HG03565 (cell line): ENCODE data around the gene SORBS1.

ENCODE experiments used
- ATAC-seq: cut with Tn5 transposase; IDR thresholded peaks from one replicate; pipeline ENCODE4 v1.9.1; 2021; ENCODE audit warnings: mild to moderate bottlenecking, moderate library complexity; ENCODE audit not compliant: unreplicated experiment

SORBS1 gene

DNA sequence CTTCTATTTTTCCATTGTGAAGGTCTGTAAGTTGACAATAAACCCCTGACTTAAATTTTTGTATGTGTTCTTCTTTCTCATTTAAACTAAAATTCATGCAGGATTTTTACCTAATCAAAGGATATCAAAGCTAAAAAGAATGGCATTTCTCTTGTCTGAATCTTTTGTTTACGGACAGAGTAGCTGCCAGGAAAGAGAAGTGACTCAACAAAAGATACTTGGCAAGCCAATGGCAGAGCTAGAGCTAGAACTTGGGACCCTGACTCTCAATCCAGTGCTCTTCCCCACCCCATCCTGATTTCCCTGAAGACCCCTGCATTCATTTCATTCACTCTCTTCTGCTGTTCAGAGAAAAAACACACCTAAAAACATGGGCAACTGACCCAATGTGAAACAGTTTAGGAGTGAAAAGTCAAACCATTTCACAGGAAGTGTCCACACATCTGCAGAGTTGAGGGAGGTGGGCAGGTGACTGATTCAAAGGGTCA is 230.2 kb downstream of the SORBS1 start:
- no peak for ATAC-seq

DNA sequence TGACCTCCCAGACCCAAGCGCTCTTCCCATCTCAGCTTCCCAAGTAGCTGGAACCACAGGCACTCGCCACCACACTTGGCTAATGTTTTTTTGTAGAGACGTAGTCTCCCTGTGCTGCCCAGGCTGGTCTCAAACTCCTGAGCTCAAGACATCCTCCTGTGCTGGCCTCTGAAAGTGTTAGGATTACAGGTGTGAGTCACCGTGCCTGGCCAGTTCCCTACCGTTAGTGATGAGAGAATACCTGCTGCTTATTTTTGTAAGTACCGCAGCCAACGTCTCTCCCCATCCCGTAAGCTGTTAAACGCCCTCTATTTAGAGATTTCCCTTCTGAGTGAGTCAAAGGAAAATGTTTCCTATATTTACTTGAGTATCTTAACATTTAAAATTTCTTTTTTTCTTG is 231.9 kb downstream of the SORBS1 start:
- ATAC-seq: no peak

DNA sequence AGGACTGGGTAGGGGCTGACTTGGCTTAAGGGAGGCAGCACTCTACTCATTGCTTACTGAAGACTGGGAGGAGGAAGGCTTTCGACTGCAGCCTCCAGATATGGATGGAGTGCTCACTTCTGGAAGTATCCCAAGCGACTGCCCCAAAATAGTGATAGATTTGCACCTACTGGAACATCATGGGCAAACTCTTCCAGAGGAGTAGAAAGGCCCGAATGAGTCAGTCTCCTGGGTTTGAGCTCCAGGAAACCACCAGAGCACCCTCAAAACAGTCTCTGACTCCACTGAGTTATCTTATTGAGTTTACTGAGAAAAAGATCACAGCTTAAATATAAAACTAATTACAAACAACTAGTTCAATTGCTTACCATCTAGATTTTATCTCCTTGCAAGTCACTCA is 233.2 kb downstream of the SORBS1 start:
- no peak for ATAC-seq

DNA sequence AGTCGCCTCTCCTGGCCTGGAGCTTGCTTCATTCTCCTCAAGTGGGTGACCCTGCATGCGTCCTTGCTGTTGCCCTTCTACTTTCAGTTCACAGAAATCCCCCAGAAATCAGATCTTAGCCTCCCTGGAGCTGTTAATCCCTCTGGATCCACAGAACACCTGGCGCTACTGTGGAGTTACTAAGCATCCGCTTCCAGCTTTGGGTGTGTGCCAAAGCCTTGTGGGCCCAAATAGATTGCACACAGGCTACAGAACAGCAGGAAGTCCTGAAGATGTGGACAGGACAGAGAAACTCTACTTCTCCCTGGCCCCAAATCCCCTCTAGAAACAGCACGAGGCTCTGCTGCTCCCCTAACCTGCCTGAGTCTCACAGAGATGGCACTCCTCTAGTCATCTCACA is 233.8 kb downstream of the SORBS1 start:
- ATAC-seq: no peak

DNA sequence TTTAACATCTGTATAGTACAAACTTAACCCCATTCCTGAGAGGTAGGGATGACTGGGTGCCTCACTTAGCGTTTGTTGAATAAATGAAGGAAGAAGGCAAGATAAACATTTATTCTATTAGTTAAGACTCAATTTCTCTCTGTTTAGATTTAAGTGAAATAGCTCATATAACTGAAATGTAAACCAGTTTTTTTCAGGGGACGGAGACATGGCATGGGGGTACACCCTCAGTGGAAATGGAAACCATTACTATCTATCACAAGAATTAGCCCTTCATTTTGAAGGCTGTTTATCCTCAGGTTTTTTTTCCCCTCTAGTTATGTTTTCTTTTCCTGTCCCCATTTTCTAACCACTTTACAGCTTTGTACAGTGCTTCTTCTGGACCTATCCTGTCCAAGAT is 234.8 kb downstream of the SORBS1 start:
- ATAC-seq: no peak

DNA sequence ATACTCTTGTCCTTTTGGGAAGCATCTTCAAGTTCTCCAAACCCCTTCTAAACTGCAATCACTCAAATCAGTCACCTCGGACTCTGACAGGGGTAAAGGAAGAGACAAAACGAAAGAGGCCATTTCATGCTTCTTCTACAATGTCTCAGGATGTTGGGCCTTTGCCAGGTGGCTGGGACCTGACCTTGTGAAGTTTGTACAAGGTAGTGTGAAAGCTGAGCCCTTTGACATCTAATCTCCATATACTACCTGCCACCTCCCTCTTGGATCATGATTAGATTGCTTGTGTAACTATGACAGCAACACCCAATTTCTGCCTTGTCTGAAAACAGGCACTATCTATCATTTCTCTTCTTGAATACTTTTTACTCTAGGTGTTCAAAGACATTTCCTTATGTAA is 235.3 kb downstream of the SORBS1 start:
- no peak for ATAC-seq

DNA sequence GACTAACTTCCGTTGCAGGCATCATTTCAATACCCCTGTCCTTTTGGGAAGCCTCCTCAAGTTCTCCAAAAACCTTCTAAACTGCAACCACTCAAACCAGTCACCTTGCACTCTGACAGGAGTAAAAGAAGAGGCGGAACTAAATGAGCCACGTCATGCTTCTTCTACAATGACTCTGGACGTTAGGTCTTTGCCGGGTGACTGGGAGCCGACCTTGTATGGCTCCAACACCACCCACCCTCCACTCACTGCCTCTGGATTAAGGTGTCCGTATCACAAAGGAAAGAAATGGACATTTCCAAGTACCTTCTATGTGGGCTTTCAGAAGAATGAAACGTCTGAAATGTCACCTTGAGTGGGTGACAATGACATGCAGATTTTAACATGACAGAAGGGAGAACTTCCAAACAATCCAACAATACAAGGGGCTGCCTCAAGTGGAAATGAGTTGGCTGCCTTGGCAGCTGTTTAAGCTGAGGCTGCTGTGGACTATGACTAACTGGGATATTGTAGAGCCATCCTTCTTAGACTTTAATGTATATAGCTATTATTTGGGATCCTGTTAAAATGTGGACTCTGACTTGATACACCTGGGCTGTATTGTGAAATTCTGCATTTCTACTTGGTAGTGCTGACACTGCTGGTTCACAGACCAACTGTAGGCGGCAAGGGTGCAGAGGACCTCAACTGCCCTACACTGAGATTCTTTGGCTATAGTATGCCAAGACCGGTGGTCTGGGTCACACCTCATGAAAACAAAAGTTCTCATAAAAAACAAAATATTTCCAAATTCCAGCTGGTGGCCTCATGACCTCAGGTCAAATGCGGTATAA is 236.5 kb downstream of the SORBS1 start:
- no peak for ATAC-seq

DNA sequence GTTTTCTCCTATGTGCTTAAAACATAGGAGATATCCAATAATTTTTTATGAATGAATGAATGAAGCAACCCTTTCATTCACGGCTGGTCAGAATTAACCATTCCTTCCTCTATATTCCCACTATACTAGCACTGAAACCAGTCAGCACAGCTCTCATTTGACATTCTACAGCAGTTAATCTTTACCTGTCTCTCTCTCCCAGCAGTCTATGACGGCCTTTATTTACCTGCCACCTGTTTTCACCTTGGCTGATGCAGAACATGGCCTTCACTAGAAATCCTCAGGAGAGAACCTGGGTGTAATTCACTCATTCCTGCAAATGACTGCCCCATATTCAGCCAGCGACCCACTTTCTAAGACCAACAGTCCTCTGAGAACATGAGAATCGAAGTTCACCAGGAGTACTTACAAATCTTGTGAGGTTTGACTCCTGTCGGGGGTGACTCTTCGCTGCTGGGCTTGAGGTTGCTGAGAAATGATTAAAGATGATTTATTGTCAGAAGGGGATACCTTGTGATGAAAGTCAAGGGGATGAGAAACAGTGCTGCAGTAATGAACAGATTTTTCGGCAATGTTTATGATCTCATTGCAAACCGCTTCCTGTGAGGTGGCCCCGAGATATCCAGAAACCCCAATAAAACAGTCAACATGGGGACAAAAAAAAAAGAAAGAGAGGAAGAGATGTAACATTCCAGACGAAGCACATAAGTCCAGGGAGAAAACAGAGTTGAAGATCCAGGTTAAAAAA is 239.4 kb downstream of the SORBS1 start:
- no peak for ATAC-seq

DNA sequence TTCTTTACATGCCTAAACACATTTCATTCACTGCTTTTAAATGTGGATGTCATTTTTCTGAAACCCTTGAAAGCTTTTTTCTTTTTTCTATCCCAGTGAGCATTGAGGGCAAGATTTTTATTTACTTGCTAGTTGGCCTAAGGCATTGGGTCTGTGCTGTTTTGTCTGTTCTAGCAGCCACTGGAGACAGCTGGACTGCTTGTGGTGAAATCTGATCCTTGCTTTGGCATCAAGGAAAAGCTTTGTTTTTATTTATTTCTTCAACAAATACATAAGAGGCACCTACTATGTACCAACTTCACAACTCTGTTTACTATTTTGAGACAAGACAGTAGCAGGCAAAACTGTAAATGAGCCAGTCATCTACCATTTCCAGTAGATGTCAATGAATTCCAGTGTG is 241.9 kb downstream of the SORBS1 start:
- no peak for ATAC-seq

DNA sequence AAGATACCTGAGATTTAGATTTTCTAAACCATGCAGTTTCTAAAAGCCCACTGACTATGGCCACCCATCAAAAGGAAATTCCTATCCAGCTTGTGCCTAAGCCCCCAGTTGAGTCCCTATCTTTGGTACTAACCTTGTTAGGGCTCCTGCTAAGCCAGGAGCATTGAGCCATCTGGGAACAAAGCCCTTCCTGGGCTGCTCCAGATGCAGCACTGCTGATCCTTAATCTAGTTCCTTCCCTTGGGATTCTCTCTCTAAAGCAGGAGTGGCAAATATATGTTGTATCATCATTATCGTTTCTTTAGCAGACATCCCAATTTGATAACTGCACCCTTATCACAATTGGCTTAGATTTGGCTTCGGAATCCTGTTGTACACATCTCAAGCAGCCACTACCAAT is 245.7 kb downstream of the SORBS1 start:
- no peak for ATAC-seq

DNA sequence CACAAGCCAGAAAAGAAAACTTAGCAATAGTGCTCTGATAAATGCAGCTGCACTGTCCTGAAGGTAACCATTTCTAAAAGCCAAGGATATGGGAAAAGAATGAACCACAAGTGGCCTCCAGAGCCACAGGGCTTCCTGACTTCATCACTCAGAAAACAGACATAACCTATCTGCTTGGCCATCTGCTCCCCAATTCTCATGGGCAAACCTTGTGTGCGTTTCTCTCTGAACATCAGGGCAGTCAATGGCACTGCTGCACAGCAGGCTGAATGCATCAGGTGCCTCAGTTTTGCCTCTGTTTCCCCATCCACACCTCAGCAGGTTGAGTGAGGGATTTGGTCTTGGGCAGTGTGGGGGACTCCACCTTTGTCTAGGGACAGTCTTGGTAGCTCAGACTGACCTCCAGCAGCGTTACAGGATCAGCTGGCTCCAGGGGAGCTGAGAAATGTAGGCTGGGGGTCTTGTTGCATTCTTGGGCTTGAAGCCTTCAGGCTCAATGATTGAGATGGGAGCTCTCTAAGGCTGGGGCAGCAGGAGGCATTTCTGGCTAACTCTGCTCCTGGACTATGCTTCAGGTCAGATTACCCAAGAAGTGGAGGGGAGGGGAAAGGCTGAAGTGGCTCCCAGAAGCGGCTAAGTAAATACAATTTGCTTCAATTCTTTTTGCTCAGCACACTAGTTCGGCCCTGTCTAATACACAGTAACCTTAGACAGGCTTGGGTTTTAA is 246.8 kb downstream of the SORBS1 start:
- ATAC-seq: no peak

DNA sequence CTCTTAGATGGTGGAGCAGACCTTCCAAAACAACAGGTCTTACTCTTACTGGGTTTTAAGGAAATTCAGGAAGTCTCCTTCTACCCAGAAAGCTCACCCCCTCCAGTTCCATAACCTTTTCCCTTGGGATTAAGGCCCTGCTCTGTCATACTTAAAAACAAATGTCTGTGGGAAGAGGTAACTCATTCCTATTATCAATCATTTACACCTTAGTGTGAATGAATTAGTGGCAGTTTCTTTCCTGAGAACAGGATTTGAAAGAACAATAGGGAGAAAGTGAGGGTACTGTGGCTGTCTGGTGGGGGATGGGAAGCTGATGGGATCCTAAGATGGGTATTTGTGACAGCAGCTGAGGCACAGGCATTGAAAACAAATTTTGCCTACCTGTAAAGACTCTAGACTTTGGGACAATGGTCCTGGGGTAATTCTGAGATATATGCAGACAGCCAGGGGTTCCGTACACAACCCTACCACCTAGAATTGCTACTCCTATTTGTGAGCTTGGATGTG is 248.1 kb downstream of the SORBS1 start:
- no peak for ATAC-seq

DNA sequence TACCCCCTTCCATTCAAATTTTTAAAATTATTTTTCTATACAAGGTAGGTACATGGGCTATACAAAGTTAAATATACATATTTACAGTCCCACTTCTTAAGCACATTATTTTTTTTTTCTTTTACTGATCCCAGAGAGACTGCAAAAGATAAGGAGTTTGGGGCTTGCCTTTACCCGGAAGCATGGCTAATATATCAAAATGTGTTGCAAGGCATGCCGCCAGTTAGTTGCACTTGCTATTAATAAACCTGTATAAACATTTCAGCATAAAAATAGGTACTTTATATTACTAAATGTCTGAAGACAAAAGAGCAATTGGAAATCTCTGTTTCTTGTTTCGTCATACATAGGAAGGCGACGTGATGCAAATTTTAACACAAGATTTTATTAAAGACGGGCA is 248.9 kb downstream of the SORBS1 start:
- no peak for ATAC-seq

DNA sequence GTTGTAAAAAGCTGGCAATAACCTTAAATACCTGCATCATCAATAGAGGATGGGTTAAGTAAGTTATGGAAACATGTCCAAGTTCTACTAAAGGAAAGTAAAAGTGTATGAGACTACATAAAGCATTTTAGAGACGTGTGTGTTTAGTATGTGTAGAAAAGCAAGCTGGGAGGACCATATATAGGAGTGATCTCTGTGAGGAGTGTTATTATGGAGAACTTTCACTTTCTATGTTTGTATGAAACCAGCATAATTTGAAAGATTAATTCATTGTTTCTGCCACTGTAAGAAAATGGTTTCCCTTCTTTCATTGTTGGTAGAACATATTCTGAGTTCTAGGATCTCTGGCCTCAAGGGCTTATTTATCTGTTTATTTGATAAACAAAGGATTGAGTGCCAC is 251.2 kb downstream of the SORBS1 start:
- ATAC-seq: no peak

DNA sequence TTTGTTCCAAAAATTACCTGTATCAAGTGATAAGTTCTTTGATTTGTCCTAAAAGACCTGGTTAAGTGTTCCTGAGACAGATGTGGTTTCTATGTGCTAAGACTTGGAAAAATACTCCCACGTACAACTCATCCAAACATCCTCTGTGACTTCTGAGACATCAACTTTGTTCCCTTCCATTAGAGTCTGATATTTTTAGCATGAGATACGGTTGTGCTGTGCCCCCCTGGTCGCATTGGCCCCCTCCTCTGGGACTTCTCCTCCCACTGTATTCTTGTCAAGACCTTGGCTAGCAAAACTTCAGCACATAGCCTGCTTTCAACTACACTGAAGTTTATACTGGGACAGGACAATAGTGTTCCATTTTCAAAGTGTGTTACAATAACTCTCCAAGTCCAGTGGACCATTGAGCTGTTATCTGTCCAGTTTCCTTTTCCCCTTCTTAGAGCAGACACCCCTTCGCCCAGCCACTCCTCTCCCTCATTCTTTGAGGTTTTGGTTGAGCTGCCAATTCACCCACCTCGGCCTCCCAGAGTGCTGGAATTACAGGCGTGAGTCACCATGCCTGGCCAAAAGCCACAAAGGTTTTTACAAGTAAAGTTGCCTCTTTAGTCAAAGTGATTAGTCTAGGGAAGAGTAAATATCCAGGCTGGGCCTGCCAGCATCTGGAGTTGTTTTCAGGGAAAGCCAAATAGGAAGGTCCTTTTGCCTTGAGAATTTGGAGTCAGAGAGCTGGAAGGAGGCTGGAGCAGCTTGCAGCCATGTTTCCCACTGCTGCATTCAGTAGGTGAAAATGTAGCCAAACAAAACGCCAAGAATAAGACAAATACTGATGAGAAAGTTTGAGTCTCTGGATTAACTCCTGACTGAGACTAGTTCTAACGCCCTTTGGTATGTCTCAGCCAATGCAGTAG is 252.5 kb downstream of the SORBS1 start:
- ATAC-seq: no peak

DNA sequence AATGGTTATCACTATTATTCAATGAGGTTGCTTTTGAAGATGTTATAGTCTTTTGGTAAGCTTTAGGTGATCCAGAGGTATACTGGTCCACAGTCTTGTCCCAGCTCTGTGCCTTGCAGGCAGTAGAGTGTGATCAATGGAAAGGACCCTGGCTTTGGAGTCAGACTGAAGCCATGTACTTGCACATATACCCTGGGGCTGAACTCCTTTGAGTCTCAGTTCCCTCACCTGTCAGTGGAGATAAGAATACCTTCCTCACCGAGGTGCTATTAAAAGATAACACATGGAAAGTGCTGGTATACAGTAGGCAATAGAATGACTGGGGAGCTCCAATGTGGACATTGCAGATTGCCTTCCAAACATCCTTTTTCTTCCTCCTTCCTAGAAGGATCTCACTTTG is 254.3 kb downstream of the SORBS1 start:
- no peak for ATAC-seq

DNA sequence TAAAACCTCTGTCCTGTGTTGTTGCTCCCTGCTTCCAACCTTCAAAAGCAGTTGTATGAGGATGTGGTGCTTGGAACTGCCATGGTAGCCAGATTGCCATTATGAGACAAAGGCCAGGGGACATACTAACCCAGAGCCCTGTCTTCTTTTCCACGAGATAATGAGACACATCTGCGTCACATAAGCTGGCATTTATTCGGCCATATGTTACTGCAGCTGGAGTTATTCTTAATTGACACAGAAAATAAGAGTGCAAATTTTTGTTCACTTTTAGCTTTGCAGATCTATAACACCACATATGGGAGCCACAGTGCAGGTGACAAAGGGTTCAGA is 254.9 kb downstream of the SORBS1 start:
- no peak for ATAC-seq

DNA sequence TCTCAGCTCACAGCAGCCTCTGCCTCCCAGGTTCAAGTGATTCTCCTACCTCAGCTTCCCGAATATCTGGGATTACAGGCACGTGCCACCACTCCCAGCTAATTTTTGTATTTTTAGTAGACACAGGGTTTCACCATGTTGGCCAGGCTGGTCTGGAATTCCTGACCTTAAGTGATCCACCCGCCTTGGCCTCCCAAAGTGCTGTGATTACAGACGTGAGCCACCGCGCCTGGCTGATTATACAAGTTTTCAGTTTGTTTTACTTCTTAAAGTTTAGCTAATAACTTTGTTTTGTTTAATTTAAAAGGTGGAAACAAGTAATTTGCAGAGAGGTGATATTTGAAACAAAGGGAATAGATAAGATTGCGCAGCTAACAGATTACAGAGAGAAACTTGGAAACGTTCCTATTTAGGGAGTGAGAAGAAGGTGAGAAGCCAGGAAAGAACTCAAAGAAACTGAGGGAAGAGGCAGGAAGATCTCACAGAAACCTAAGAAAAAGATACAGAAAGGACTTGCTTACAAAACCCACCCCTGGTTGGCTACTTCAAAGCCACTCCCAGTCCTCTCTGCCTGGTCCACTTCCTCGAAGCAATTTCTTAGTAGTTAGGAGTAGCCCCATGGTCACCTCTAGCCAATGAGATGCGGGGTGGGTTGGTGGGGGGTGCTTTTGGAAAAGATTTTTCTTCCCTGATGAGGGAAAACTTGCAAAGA is 255.4 kb downstream of the SORBS1 start:
- ATAC-seq: no peak

DNA sequence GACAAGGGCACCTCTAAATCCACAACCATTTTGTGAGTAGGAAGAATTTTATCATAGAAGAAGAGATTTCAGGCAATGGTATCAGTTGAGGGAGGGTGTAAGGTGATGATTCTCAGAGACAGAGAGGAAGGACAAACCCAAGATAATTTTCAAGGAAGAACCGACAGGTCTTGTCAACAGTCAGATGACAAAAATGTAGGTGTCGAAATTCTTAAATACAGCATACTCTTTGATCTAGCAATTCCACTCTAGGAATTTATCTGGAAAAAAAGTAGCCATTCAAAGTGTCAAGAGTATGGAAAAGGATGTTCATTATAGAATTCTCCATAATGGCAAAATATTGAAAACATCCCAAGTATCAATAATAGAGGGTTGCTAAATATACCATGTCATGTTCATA is 256.2 kb downstream of the SORBS1 start:
- no peak for ATAC-seq

DNA sequence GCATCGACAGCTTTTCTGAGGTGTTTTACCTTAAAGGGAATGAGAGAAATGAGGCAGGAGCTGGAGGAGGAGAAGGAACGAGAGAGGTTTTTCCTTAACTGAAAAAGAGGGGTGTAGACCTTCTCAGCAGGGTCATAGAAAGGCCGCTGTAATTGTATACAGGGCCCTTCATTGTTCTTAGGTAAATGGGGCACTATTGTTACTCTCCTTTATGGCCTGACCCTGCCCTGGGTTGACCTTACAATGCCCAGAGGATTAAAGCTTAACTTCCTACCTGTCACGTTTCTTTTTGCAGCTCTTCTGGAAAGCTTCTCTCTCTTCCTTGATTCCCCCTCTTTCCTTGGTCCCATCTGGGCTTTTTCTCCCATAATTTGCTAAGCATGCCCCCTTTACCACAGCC is 256.7 kb downstream of the SORBS1 start:
- no peak for ATAC-seq
